ENCODE results near the gene PDCD11. TPM values are rescaled to one million over a fixed set of nuclear protein-coding genes. Genes with fewer than 3 reads are reported as not detected.
"Not testable (repeated sequence)": the region's sequence is repeated elsewhere in the genome, so short reads cannot be mapped to it uniquely, and the experiment has no call there.

The PDCD11 gene
- total RNA-seq, 1 donor from 2014 or later = 42.1 TPM

DNA sequence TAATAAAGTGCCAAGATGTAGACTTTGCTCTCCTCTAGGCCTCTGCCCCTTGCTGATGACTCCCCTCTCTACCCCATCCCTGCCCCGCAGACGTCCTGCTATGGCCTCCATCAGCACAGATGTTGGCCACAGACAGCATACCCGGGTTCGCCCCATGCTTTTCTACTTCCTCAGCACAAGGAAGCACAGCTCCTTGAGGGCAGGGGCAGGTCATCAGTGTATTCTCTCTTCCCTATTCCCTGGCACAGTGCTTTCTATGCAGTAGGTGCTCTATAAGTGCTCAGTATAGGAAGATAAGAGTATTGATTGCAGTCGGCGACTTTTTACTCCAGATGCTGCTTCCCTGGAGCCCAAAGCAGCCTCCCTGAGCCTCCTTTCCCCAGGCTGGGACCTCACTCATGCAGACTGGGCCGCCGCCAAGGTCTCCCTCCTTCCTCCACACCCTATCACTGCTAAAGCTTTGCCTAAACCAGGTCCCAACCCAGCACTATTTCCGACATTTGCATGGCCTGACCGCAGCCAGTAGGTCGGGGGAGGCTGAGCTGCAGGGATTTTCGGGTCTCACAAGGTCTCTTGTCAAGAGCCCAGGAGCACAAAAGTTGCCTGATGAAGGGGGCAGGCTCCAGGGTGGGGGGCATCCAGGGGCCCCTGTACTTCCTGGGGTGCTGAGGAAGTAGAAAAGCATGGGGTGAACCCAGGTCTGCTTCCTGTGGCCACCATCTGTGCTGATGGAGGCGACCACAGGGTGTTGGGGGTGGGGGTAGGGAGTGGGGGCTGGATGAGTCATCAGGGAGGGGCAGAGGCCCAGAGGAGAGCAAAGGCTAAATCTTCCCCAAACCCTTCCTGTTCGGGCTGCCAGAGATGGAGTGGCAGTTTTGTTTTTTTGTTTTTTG, 74.6 kb downstream of the PDCD11 start:
- no peak for DNase-seq (ENCODE audit: extremely low read depth, low read depth, low spot score)

DNA sequence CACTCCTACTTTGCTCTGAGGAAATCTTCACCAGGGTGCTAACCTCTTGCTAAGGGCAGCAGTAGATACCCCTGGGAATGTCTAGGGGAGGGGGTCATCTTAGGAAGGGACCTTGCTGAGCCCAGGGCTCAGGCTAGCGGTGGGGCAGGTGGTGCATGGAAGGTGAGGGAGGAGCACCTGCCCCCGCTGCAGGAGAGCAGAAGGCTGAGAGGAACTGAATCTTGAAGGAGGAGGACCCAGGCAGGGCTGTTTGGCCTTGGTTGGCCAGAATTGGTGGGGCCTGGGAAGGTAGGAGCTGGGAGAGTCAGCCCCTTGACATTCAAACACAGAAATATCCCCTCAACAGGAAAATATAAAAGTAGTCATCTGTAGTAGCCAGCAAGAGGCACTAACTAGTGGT, 75.6 kb downstream of the PDCD11 start:
- no peak for DNase-seq (ENCODE audit: extremely low read depth, low read depth, low spot score)

DNA sequence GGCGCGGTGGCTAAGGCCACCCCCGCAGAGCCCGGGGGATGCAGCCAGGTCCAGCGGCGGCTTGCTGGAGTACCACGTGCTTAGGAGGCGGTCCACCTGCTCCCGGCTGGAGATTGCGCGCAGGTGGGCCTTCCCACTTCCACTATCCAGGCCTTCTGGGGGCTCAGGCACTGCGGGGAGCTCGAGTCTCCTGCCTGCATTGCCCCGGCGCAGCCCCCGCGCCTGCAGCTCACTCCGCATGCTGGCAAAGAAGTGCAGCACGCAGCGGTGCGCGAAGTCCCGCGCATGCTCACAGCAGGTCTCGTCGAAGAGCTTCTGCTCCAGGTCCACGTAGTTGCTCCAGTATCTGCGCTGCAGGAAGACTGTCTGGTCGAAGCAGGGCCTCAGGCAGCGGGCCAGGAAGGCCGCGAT, 76.8 kb downstream of the PDCD11 start:
- no peak for DNase-seq (ENCODE audit: extremely low read depth, low read depth, low spot score)

DNA sequence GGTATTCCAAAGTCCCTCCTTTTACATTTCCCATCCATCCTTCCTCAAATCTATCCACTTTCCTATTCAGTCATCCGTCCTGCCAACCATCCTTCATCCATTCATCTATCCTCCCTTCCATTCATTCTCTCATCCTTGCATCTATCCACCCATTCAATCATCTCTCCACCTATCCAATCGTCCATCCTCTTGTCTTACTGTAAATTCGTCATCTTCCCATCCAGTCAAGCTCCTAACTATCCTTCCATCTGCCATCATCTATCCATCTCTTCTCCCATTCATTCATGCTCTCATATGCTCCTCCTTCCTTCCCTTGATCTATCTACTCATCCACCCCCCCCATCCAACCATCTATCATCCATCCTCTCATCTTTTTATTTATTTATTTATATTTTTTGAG, 77.7 kb downstream of the PDCD11 start:
- DNase-seq (ENCODE audit: extremely low read depth, low read depth, low spot score) = no peak

DNA sequence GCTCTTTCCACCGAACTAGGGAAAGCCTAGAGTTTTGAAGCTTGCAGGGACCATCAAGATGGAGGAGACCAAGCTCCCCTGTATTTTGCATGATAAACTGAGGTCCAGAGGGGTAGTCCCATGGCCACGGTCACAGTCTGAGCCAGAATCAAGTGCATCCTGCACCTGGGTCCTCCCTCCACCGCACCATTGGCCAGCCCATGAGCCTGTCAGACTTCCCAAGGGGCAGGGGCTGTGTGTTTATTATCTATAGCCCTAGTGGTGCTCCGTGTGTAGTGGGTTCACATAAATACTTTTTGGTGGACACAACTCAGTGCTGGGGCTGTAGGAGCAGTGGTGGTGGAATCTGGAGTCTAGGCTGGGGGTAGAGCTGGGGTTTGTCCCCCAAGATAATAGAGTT, 79.0 kb downstream of the PDCD11 start:
- no peak for DNase-seq (ENCODE audit: extremely low read depth, low read depth, low spot score)

DNA sequence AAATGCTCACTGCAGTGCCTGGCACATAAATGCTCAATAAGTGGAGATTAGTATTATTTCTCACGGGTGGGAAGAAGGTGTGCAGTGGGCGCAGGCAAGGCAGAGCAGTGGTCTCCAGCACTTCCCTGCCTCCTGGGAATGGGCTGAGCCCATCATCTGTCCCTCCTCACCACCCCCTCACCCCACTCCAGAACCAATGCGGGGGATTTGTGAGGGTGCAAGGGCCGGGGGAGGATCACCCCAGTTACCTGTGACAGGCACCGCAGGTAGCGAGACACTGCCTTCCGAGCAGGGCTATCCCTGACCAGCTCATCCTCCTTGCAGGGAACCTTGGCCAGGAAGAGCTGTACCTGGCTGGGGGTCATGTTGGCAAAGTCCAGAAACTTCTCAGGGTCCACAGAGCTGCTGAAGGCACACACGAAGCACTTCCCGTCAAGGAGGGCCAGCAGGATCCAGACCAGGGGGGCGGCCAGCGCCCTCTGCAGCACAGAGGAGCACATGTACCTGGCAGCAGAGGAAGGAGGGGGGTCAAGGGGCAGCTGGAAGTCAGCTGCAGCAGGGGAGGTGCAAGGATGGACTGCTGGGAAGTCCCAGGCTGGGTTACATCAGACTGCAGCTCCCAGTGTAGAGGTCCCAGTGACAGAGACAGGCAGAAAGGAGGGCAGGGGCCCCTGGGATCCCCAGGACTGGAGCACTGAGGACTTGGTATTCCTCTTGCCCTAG, 79.8 kb downstream of the PDCD11 start:
- DNase-seq (ENCODE audit: extremely low read depth, low read depth, low spot score) = no peak

DNA sequence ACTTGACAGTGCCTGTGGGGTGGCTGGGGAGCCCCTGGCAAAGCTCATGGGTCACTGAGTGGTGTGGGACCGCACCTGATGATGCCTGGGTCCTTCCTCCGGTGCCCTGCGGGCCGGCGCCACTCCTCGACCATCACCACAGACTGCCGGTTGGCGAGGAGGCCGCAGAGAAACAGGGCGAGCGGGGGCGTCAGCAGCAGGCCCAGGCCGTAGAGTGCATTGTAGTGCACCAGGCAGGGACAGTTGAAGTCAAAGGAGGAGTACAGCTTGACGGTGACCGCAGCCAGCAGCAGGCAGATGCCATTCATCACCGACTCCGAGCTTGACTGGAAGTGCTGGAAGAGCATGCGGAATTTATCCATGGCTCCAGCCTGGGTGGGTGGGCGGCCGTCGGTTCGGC, 82.2 kb downstream of the PDCD11 start:
- DNase-seq (ENCODE audit: extremely low read depth, low read depth, low spot score) = no peak

DNA sequence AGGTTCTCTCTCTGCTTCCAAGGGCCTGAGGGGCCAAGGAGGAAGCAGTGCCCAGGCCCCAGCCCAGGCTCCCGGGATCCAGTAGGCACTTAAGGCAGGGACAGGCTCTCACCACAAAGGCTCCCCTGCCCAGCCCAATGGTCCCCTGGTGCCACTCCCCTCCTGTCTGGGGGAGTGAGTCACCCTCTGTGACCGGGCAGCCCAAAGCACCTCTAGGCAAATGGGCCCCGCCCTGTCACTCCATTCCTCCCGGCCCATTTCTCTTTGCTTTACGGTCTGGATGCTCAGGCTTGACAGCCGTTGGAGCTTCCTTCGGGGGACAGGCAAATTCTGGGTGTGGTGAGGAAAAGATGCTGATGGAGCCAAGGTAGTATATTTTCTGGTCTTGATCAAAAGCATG, 82.7 kb downstream of the PDCD11 start, which contains the start of gene CALHM3:
Gene CALHM3 (minus strand): TSS at position 106 of the 400 bp plus-strand sequence. CDS start 208 bp downstream, outside the sequence.
- DNase-seq (ENCODE audit: extremely low read depth, low read depth, low spot score) = no peak

DNA sequence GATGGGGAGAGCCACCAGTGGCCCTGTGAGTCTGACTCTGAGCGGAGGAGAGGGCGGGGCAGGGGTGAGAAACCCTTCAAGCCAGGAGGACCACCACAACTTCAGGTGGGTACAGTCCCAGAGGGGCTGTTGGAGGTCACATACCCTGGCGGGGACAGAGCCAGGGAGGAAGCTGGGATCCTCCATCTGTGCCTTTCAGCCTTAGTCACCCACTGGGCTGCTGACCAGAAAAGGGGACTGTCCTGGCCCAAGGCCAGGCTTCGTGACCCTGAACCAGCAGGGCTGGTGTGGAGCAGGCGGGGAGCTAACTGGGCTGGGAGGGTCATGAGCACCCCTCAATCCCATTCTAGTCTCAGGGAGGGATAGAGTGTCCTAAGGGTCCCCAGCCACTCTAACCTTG, 84.1 kb downstream of the PDCD11 start:
- DNase-seq (ENCODE audit: extremely low read depth, low read depth, low spot score) = no peak

DNA sequence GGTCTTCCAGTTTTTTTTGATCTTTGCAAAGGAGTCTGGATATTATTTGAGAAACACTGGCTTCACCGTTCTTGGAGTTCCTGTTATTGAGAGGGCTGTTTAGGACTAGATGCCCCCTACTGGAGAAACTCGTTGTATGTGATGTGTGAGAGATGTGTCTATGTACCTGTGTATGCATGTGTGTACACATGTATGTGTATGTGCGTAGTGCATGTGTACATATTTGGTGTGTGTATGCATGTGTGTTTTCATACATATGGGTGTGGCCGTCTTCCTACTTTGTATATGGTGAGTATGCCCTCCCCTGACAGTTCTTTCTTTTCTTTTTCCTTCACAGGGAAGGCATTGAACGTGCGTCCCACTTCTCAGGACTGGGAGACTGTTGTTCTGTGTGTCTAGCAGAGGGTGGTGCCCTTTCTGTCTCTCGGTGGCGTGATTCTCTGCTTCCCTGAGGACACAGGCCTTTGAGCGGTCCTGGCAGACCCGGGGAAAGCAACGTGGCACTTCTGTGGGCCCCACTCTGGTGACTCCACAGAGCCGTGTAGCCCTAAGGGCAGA, 85.6 kb downstream of the PDCD11 start:
- DNase-seq (ENCODE audit: extremely low read depth, low read depth, low spot score) = peak; percentile 60

DNA sequence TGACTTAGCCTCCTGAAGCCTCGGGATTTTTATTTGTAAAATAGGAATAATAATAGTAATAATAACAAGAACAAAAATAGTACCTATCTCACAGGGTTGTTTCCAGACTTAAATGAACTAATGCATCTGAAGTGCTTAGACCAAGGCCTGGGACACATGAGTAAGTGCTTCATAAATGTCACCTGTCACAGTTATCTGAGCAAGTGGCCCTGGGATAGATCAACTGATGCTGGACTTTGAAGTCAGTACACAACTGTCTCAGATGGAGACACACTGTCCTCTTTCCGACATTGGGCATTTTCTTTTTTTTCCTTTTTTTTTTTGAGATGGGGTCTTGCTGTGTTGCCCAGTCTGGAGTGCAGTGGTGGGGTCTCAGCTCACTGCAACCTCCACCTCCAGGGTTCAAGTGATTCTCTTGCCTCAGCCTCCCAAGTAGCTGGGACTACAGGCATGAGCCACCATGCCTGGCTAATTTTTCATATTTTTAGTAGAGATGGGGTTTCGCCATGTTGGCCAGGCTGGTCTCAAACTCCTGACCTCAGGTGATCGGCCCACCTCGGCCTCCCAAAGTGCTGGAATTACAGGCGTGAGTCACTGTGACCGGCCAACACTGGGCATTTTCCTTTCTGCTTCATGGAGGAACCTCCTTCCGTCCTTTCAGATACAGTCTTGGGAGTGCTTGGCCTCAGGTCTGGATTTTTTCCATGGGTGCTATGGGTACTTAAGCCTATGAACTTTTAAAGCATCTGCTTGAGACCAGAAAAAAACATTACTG, 90.4 kb downstream of the PDCD11 start:
- not testable (repeated sequence) for DNase-seq (ENCODE audit: extremely low read depth, low read depth, low spot score)

DNA sequence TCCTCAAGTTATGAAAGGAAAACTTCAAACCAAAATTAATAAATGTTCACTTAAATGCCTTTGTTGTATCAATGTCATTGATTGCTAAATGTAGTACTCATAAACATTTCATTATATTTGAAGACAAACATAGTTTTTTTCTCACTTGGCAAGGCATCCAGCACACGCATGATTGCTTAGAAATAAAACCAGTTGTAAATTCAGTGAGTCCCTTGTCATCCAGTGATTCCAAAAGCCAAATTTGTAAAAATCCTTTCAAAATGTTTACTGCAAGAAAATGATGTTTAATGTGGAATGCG, 90.9 kb downstream of the PDCD11 start:
- no peak for DNase-seq (ENCODE audit: extremely low read depth, low read depth, low spot score)

DNA sequence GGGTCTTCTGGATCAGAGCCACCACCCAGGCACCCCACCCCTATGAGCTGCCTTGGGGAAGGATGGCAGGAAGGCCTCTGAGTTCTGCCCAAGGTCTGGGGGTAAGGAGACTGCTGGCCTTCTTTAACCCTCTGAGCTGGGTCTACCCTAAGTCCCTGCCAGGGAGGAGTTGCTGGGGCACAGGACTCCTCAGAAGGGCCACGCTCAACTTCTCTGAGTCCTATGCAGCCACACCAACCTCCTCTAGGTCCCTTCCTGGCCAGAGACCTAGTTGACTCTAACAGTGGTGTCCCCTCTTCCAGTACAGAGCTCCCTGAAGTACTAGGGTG, 94.5 kb downstream of the PDCD11 start:
- DNase-seq (ENCODE audit: extremely low read depth, low read depth, low spot score) = no peak

DNA sequence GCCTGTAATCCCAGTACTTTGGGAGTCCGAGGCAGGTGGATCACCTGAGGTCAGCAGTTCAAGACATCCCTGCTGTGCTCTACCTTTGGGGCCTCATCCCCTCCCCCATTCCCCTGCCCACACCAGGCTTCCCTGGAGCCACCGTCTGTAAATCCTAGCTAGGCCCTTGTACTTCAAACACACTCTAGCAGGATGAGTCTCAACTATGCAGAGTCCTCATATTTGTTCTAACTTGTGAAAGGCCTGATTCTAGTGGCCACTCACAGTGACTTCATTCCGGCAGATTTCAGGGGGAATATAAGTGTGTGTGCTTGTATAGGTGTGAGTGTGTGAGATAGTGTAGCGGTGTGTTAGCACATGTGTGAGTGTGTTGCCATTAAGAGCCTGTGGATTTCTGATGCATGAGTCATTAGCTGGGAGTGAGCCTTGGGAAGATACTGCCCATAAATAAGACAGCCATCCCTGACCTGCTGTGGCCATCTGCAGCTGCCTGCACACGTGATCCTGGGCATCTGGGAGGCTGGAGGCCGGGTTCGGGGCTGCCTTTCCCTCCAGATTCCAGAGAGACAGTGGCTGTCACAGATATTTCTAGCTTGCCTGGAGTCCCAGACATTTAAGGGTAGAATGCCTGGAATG, 95.4 kb downstream of the PDCD11 start:
- DNase-seq (ENCODE audit: extremely low read depth, low read depth, low spot score) = no peak

DNA sequence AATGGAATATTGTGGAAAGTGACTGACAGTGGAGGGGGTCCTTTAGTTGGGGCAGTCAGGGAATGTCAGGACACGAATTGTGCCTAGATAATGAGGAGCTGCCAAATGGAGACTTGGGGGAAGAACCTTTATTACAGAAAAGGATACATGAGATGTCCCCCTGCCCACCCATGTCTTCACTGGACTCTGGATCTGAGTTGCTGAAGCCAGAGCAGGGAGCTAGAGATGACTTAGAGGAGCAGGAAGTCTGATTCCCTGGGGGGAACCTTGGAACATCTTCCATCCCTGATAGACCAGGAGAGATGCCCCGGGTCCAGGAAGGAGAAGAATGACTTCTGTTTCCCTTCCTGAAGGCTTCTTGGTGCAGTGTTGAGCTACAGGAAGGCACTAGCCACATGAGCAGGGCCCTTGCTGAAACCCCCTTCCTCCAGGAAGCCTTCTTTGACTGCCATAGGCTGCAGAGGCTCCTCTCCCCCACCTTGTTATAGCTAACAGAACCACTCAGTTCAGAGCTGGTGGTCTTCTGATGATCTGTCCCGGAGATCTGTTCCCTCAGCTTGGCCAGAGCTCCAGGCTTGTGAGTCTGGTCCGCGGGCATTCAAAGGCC, 96.3 kb downstream of the PDCD11 start:
- no peak for DNase-seq (ENCODE audit: extremely low read depth, low read depth, low spot score)

DNA sequence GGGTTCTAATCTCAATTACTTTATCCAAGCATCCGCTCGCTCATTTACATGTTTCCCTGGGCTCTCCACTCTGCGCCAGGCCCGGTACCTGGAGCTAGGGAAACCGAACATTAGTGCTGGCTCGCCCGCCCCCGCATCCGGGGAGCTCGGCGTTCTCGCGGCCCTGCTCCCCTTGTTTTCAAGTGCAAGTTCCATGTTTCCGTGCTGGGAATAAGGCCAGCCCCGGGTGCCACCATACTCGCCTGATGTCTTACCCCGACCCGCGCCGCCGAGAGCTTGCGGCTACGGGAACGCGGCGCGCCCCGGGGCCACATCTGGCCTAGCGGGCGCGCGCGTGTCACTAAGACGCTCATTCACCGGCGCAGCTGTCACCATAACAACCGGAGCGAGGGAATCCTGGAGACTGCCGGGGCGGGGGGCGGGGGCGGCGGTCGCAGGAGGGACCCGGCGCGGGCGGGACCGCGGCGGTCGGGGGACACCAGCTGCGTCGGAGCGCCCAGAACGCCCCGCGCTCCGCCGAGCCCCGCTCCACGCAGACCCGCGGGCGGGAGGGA, 97.0 kb downstream of the PDCD11 start, which contains the start of gene NEURL1:
Gene NEURL1 (plus strand): TSS at position 344 of the 554 bp plus-strand sequence. CDS start 683 bp downstream, outside the sequence.
- no peak for DNase-seq (ENCODE audit: extremely low read depth, low read depth, low spot score)

DNA sequence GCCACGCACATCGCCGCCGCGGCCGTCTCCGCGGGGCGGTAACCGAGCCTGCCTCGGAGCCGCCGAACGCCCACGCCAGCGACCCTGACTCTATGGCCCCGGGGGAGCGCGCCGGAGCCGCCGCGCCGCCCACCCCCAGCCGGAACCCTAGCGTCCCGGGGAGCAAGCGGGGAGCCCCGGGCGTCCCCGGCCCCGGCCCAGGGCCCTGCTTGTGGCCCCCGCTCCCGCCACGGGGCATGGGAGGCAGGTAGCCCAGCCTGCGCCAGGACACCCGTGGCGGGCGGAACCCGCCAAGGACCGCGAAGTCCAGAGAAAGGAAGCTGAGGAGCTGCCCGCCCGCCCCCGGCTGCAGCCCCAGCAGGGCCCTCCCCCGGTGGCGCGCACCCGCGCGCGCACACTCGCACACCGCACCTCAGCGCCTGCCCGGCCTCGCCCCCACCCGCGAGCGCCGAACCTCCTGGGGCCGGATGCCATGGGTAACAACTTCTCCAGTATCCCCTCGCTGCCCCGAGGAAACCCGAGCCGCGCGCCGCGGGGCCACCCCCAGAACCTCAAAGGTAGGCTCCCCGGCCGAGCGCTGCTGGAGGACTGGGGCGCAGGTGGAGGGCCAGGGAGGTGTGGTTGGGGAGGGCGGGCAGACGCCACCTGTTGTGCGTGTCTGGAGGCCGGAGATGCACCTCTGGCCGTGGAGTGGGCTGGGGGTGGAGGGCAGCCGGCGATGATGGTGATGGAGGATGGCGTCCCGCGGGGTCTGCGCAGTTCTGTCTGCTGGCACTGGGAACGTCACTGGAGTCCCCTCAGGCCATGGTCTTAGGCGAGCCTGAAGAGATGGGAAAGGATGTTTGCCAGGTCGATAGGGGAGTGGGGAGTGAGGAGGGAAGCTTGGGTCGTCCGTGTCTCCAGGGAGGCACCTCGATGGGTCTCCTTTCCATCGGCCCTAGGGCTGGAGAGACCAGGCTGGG, 97.8 kb downstream of the PDCD11 start:
- DNase-seq (ENCODE audit: extremely low read depth, low read depth, low spot score) = no peak

DNA sequence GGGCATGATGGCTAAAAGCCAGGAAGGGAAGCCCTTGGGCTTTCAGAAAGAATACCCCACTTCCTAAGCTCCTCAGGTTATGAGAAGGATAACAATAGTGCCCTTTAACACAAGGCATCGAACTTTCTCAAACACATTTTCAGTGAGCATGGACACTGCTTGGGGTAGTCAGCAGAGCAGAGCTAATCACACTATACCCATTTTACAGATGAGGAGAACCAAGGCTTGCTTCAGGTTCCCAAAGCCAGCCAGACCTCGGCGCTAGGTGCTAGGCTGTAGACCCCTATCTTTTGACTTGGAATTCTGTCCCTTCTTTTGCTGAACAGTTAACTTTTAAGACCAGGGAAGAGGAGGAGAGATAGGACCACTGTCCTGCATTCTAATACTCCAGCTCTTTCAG, 98.9 kb downstream of the PDCD11 start:
- no peak for DNase-seq (ENCODE audit: extremely low read depth, low read depth, low spot score)
